OCI-LY3 (cell line): ENCODE data around the gene ROR1.

Experiments used
- H2AFZ ChIP-seq: fragments of 200-600, 300-600 bp; shearing (Covaris generic); 2 replicates; pipeline ENCODE4 v1.6.0; 2014; ENCODE audit warnings: antibody characterized with exemption, low read depth, low read length
- H3K27ac ChIP-seq: fragments of 200-600, 300-600 bp; sonication (generic); 2 replicates; pipeline ENCODE4 v1.5.1; 2014; ENCODE audit warnings: mild to moderate bottlenecking, low read length, moderate library complexity, mixed read lengths
- H3K27me3 ChIP-seq: fragments of 200-600, 300-600 bp; sonication (generic); 2 replicates; pipeline ENCODE4 v1.6.1; 2014; ENCODE audit warnings: low read depth, low read length, mixed read lengths
- H3K36me3 ChIP-seq: fragments of 200-600, 300-600 bp; sonication (generic); replicated peaks from 2 replicates; pipeline ENCODE3; 2014; ENCODE audit warnings: low read depth, low read length, mixed read lengths
- H3K4me1 ChIP-seq: fragments of 300-600, 200-600 bp; sonication (generic); 2 replicates; pipeline ENCODE4 v1.6.1; 2014; ENCODE audit warnings: low read length, mixed read lengths
- H3K4me2 ChIP-seq: fragments of 200-600, 300-600 bp; sonication (generic); 2 replicates; pipeline ENCODE4 v1.6.1; 2014; ENCODE audit warnings: low read length, mixed read lengths
- H3K4me3 ChIP-seq: fragments of 300-600, 200-600 bp; sonication (generic); 2 replicates; pipeline ENCODE4 v1.5.1; 2014; ENCODE audit warnings: antibody characterized with exemption, mild to moderate bottlenecking, low read length, moderate library complexity
- H3K79me2 ChIP-seq: fragments of 300-600, 200-600 bp; shearing (Covaris generic); 2 replicates; pipeline ENCODE4 v1.6.1; 2014; ENCODE audit warnings: mild to moderate bottlenecking, low read length, mixed read lengths
- H3K9ac ChIP-seq: fragments of 300-600, 200-600 bp; shearing (Covaris generic); 2 replicates; pipeline ENCODE4 v1.6.0; 2014; ENCODE audit warnings: mild to moderate bottlenecking, low read length, moderate library complexity
- H3K9me3 ChIP-seq: fragments of 200-600, 300-600 bp; shearing (Covaris generic); 2 replicates; pipeline ENCODE4 v1.6.1; 2014; ENCODE audit warnings: low read length, mixed read lengths; ENCODE audit not compliant: insufficient read depth
- H4K20me1 ChIP-seq: fragments of 200-600, 300-600 bp; sonication (generic); 2 replicates; pipeline ENCODE4 v1.6.1; 2016; ENCODE audit warnings: low read length, mixed read lengths; ENCODE audit not compliant: insufficient read depth
- CTCF ChIP-seq: fragments of 200-600, 300-600 bp; sonication (generic); IDR thresholded peaks from 2 replicates; pipeline ENCODE4 v1.5.1; 2014; ENCODE audit warnings: antibody characterized with exemption, low read length, low read depth
- EZH2phosphoT487 ChIP-seq: fragments of 200-600 bp; shearing (Covaris generic); IDR thresholded peaks from 2 replicates; pipeline ENCODE4 v1.6.1; 2018; ENCODE audit warnings: antibody characterized with exemption, mixed run types, low read depth

ROR1 gene

GRCh38 chr1:63865561-63865960 is 91.7 kb downstream of the ROR1 start:
- Histone ChIP-seq H2AFZ (no peak overlapping the region), H3K9ac (no peak overlapping the region), H3K27me3 (no peaks in the 10 kb centered on the region), H3K4me1 (no peaks in the 10 kb centered on the region), H3K4me2 (no peak overlapping the region), H4K20me1 (no peaks in the 10 kb centered on the region), H3K27ac (no peak overlapping the region), H3K79me2 (no peaks in the 10 kb centered on the region), H3K9me3 (no peaks in the 10 kb centered on the region), H3K4me3 (no peak overlapping the region), H3K36me3 (no peaks in the 10 kb centered on the region)
- TF ChIP-seq EZH2phosphoT487 (no peak), CTCF (no peak)

- Histone ChIP-seq H3K36me3 (no peaks in the 10 kb centered on the region), H3K4me1 (no peaks in the 10 kb centered on the region), H3K27ac (no peak overlapping the region), H3K9ac (no peak overlapping the region), H3K79me2 (no peaks in the 10 kb centered on the region), H2AFZ (no peak overlapping the region), H4K20me1 (no peaks in the 10 kb centered on the region), H3K9me3 (no peaks in the 10 kb centered on the region), H3K4me2 (no peak overlapping the region), H3K4me3 (no peak overlapping the region), H3K27me3 (no peaks in the 10 kb centered on the region)
- TF ChIP-seq EZH2phosphoT487 = no peak
- TF ChIP-seq CTCF = no peak
Measured at GRCh38 chr1:63866084-63866483, 92.3 kb downstream of the ROR1 start.

GRCh38 chr1:63867429-63868176 is 93.8 kb downstream of the ROR1 start:
- no peak for TF ChIP-seq CTCF
- TF ChIP-seq EZH2phosphoT487 = no peak
- Histone ChIP-seq H3K27me3 (no peaks in the 10 kb centered on the region), H3K9ac (no peak overlapping the region), H3K9me3 (no peaks in the 10 kb centered on the region), H2AFZ (no peak overlapping the region), H3K4me2 (no peak overlapping the region), H3K36me3 (no peaks in the 10 kb centered on the region), H3K79me2 (no peaks in the 10 kb centered on the region), H3K27ac (no peak overlapping the region), H3K4me1 (no peaks in the 10 kb centered on the region), H3K4me3 (no peak overlapping the region), H4K20me1 (no peaks in the 10 kb centered on the region)

- Histone ChIP-seq H3K4me1 (no peaks in the 10 kb centered on the region), H3K4me2 (no peak overlapping the region), H3K27ac (no peak overlapping the region), H3K36me3 (no peaks in the 10 kb centered on the region), H2AFZ (no peak overlapping the region), H3K4me3 (no peak overlapping the region), H3K79me2 (no peaks in the 10 kb centered on the region), H3K9ac (no peak overlapping the region), H4K20me1 (no peaks in the 10 kb centered on the region), H3K27me3 (no peaks in the 10 kb centered on the region), H3K9me3 (no peaks in the 10 kb centered on the region)
- TF ChIP-seq EZH2phosphoT487 = no peak
- TF ChIP-seq CTCF = peak; percentile 17; the same call in 1 of the 2 replicates
Measured at GRCh38 chr1:63868268-63868781, 94.5 kb downstream of the ROR1 start.
